ENCODE data around the gene KRTAP29-1.
"Not testable (repeated sequence)": the region's sequence is repeated elsewhere in the genome, so short reads cannot be mapped to it uniquely, and the experiment has no call there.

KRTAP29-1 gene, protein sequence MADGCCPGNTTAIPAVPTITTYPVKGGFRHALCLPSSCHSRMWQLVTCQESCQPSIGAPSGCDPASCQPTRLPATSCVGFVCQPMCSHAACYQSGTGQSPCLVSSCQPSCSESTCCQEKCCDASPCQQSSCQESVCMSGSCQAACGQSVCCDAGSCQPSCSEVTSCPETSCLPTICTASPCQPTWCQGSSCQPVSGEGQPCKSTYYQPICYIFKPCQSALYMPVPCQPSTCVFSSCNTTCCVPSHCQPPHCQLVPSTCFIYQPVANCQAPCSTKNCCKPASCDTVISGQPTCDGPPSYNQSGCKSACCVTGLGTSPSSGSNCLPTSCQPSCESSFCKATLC

DNA sequence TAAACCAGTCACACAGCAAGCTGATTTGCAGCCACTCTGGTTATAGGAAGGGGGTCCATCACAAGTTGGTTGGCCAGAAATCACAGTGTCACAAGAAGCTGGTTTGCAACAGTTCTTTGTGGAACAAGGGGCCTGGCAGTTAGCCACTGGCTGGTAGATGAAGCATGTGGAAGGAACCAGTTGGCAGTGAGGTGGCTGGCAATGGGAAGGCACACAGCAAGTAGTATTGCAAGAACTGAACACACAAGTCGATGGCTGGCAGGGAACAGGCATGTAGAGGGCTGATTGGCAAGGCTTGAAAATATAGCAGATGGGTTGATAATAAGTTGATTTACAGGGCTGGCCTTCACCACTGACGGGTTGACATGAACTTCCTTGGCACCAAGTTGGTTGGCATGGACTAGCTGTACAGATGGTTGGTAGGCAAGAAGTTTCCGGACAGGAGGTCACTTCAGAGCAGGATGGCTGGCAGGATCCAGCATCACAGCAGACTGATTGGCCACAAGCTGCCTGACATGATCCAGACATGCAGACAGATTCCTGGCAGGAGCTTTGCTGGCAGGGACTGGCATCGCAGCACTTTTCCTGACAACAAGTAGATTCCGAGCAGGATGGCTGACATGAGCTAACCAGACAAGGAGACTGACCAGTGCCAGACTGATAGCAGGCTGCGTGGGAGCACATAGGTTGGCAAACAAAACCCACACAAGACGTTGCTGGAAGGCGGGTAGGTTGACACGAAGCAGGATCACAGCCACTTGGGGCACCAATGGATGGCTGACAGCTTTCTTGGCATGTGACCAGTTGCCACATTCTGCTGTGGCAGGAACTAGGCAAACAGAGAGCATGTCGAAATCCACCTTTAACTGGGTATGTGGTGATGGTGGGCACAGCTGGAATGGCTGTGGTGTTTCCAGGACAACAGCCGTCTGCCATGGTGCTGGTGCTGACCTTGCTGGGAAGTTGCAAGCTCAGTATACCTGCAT, at the start of gene KRTAP29-1:
KRTAP29-1 (minus strand) TSS at position 936 of the 986 bp plus-strand sequence; CDS start at position 936, 0 bp downstream.
- H3K4me3 ChIP-seq (ENCODE audit: control insufficient read depth, low read depth, low read length): no peak within 1 kb of the TSS
- TF ChIP-seq, protein P1, sequence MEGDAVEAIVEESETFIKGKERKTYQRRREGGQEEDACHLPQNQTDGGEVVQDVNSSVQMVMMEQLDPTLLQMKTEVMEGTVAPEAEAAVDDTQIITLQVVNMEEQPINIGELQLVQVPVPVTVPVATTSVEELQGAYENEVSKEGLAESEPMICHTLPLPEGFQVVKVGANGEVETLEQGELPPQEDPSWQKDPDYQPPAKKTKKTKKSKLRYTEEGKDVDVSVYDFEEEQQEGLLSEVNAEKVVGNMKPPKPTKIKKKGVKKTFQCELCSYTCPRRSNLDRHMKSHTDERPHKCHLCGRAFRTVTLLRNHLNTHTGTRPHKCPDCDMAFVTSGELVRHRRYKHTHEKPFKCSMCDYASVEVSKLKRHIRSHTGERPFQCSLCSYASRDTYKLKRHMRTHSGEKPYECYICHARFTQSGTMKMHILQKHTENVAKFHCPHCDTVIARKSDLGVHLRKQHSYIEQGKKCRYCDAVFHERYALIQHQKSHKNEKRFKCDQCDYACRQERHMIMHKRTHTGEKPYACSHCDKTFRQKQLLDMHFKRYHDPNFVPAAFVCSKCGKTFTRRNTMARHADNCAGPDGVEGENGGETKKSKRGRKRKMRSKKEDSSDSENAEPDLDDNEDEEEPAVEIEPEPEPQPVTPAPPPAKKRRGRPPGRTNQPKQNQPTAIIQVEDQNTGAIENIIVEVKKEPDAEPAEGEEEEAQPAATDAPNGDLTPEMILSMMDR (IDR thresholded peaks at IDR 0.05; ENCODE audit: control insufficient read depth, insufficient read depth, low read depth, low read length, missing control alignments): no peak
- no peak for DNase-seq (ENCODE audit: low read depth)

DNA sequence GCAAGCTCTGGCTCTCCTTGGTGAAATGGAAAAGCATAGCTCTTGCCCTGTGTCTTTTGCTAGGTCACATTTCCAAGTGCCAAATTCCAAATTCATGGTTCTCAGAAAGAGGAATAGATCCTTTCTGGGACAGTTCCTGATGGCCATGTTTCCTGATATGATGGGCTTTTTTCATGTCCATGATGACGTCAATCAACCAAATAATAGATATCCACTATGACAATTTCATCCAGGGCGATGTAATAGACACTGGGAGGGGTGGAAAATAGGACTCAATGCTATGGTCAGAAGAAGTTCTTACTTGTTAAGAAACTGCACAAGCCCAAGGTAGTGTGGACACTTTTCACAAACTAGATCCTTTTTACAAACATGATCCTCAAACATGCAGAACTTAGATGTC, 48.5 kb upstream of the KRTAP29-1 start:
- no peak overlapping the region for H3K4me3 ChIP-seq (ENCODE audit: control insufficient read depth, low read depth, low read length)
- no peak for DNase-seq (ENCODE audit: low read depth)
- TF ChIP-seq, protein P1 (IDR thresholded peaks at IDR 0.05; ENCODE audit: control insufficient read depth, insufficient read depth, low read depth, low read length, missing control alignments): no peak

DNA sequence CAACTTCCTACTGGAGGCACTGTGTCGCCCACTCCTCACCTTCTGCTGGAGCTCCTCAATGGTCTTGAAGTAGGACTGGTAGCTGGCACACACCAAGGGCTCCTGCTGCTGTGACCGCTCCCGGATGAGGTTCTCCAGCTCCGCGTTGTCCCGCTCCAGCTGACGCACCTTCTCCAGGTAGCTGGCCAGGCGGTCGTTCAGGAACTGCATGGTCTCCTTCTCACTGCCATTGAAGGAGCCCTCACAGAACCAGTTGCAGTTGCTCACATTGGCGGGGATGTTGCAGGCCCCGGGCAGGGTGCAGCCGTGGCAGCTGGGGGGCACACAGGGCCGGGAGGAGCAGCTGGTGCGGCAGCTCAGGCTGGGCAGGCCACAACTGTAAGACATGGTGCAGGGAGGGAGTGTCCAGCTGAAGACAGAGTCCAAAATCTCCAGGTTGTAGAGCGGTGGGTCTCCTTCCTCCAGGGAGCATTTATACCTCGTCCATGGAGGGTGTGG, 47.8 kb upstream of the KRTAP29-1 start, which contains the start of gene KRT33A:
KRT33A (minus strand) TSS at position 448 of the 498 bp plus-strand sequence; CDS start at position 387, 61 bp downstream.
- not testable (repeated sequence) for DNase-seq (ENCODE audit: low read depth); H3K4me3 ChIP-seq (ENCODE audit: control insufficient read depth, low read depth, low read length)

DNA sequence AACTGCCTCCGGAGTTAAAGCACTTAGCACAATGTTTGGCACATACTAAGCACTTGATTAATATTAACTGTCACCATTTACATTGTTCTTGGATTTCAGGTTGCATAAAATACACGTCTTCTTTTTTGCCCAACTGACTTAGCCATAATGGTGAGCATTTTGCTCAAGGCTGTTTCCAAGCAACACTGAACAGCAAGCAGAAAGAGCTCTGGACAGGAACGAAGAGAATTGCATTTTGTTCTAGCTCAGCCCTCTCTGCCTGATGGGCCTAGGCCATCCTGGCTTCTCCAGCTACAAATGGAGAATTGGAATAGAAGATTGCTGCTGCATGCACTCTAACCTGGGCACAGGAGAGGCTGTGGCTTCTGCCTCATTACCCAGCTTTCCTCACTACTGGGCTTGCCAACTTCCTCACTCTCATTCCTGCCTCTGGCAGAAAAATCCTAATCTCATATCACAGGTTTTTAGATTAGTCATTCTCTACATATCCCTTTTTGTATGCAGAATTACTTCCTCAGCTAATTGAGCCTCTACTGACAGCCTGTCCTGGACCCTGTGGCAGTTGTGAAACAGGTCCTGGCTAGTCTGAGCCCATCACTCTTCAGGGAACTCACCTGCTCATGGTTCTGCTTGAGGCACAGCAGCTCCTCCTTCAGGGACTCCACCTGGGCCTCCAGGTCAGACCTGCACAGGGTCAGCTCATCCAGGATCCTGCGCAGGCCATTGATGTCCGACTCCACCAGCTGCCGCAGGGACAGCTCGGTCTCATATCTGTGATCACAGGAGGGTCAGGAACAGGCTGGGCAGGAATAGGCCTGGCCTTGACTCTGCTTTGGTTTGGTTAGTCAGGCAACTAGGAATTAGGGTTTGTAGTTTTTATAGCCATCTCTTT, 45.5 kb upstream of the KRTAP29-1 start:
- no peak overlapping the region for H3K4me3 ChIP-seq (ENCODE audit: control insufficient read depth, low read depth, low read length)
- no peak for DNase-seq (ENCODE audit: low read depth)
- TF ChIP-seq, protein P1 (IDR thresholded peaks at IDR 0.05; ENCODE audit: control insufficient read depth, insufficient read depth, low read depth, low read length, missing control alignments): no peak

DNA sequence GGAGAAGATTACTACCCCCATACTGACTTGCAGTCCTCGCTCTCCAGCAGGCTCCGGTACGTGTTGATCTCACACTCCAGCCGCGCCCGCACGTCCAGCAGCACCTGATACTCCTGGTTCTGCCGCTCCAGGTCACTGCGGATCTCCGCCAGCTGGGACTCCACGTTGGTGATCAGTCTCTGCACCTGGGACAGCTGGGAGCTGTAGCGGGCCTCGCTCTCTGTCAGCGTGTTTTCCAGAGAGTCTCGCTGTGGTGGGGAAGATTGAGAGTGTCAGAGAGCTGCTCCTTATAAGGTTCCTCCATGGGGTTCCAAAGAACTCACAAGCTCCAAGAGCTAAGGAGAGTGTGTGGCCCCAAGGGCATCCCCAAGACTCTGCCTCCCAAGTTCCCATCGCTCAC, 43.8 kb upstream of the KRTAP29-1 start:
- not testable (repeated sequence) for DNase-seq (ENCODE audit: low read depth)

DNA sequence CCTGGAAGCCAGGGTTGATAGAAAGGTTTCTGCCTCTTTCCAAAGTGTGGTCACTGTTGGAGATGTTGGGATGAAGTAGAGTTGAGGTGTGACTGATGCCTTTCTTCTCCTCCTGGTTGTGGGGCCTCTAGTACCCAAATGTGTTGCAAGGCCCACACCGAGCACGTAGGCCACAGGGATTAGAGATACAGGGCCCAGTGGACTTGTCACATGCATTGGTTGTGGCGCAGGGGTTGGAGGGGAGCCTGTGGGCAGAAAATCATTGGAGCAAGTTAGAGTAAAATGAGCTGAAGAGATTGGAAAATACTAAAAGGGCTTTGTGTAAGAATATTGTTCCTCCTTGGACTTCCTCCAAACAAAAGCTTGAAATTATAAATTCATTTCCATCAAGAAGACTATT, 43.3 kb upstream of the KRTAP29-1 start:
- TF ChIP-seq, protein P1 (IDR thresholded peaks at IDR 0.05; ENCODE audit: control insufficient read depth, insufficient read depth, low read depth, low read length, missing control alignments): no peak
- DNase-seq (ENCODE audit: low read depth): no peak
- H3K4me3 ChIP-seq (ENCODE audit: control insufficient read depth, low read depth, low read length): no peak overlapping the region

More for the DNA sequence above, 43.8 kb upstream of the KRTAP29-1 start:
- not testable (repeated sequence) for H3K4me3 ChIP-seq (ENCODE audit: control insufficient read depth, low read depth, low read length)

DNA sequence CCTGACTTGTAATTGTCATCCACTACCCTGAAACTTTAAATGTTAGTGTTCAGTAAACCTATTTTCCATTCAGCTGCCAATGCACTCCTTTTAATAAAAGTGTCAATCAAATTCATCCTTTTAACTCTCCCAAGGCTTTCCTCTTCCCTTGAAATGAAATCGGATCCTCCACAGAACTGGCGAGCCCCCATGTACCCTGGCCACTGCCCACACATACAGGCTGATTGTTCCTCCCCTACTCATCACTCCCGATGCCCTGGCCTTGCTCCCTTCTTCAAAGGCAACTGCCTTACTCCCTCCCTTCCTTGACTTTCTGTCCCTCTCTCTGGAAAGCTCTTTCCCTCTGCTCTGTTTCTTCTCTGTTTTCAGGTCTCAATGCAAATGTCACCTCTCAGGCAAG, 40.4 kb upstream of the KRTAP29-1 start:
- TF ChIP-seq, protein P1 (IDR thresholded peaks at IDR 0.05; ENCODE audit: control insufficient read depth, insufficient read depth, low read depth, low read length, missing control alignments): no peak
- no peak for DNase-seq (ENCODE audit: low read depth)
- no peak overlapping the region for H3K4me3 ChIP-seq (ENCODE audit: control insufficient read depth, low read depth, low read length)
